Neutrophil (primary cell): Measurements from ENCODE around the gene NR4A3.

Experiments used
- H3K27ac ChIP-seq: fragments of 200-600 bp; sonication (generic); 2 replicates; pipeline ENCODE4 v1.5.1; 2016; ENCODE audit warnings: mild to moderate bottlenecking, moderate library complexity
- H3K27me3 ChIP-seq: fragments of 200-600 bp; sonication (generic); 2 replicates; pipeline ENCODE4 v1.6.0; 2016; ENCODE audit warnings: mild to moderate bottlenecking
- H3K36me3 ChIP-seq: fragments of 200-600 bp; sonication (generic); 2 replicates; pipeline ENCODE4 v1.5.1; 2017
- H3K4me1 ChIP-seq, 2 experiments: fragments of 200-600 bp in 1 of 2; sonication (generic) in 1 of 2; 1 replicate in 1 of 2; 2 replicates in 1 of 2; pipeline versions ENCODE4 v1.5.1 to v1.6.1; 2013 to 2016; ENCODE audit warnings: low read depth in 1 of 2, low read length in 1 of 2, mild to moderate bottlenecking in 1 of 2, moderate library complexity in 1 of 2; ENCODE audit not compliant: control insufficient read depth in 1 of 2, insufficient read depth in 1 of 2
- H3K4me3 ChIP-seq, 2 experiments: fragments of 200-600 bp in 1 of 2; sonication (generic) in 1 of 2; 1 replicate in 1 of 2; 2 replicates in 1 of 2; pipeline ENCODE4 v1.5.1; 2013 to 2016; ENCODE audit warnings: low read depth in 1 of 2, low read length in 1 of 2, mild to moderate bottlenecking in 1 of 2, moderate library complexity in 1 of 2
- H3K9me3 ChIP-seq: fragments of 200-600 bp; sonication (generic); 2 replicates; pipeline ENCODE4 v1.5.1; 2016
- CTCF ChIP-seq: fragments of 200-600 bp; sonication (generic); IDR thresholded peaks from 2 replicates; pipeline ENCODE4 v1.5.1; 2016; ENCODE audit warnings: antibody characterized with exemption

NR4A3 gene

GRCh38 chr9:99835581-99835980 lies 13.9 kb downstream of the NR4A3 start:
- H3K4me1 ChIP-seq: no peaks in the 10 kb centered on the region
- no peak overlapping the region for H3K4me3 ChIP-seq
- H3K36me3 ChIP-seq: no peaks in the 10 kb centered on the region
- H3K9me3 ChIP-seq: no peaks in the 10 kb centered on the region
- H3K27me3 ChIP-seq: peaks cover 49% of the 10 kb centered on the region
- H3K27ac ChIP-seq: no peak overlapping the region
- no peak for TF ChIP-seq CTCF

- H3K4me1 ChIP-seq: no peaks in the 10 kb centered on the region
- H3K9me3 ChIP-seq: no peaks in the 10 kb centered on the region
- H3K4me3 ChIP-seq: no peak overlapping the region
- H3K36me3 ChIP-seq: no peaks in the 10 kb centered on the region
- TF ChIP-seq CTCF: no peak
- peaks cover 14% of the 10 kb centered on the region for H3K27me3 ChIP-seq
- H3K27ac ChIP-seq: no peak overlapping the region
Measured at GRCh38 chr9:99840072-99840471, 18.4 kb downstream of the NR4A3 start.

GRCh38 chr9:99845063-99845462 lies 23.4 kb downstream of the NR4A3 start:
- Histone ChIP-seq H3K27me3 (peaks cover 3% of the 10 kb centered on the region), H3K4me3 (no peak overlapping the region), H3K9me3 (no peaks in the 10 kb centered on the region), H3K4me1 (no peaks in the 10 kb centered on the region), H3K36me3 (no peaks in the 10 kb centered on the region), H3K27ac (no peak overlapping the region)
- TF ChIP-seq CTCF: no peak

GRCh38 chr9:99848447-99848846 lies 26.8 kb downstream of the NR4A3 start:
- no peak for TF ChIP-seq CTCF
- H3K4me3 ChIP-seq: no peak overlapping the region
- no peaks in the 10 kb centered on the region for H3K9me3 ChIP-seq
- no peaks in the 10 kb centered on the region for H3K36me3 ChIP-seq
- no peaks in the 10 kb centered on the region for H3K27me3 ChIP-seq
- H3K4me1 ChIP-seq: no peaks in the 10 kb centered on the region
- no peak overlapping the region for H3K27ac ChIP-seq

- H3K27ac ChIP-seq: no peak overlapping the region
- H3K36me3 ChIP-seq: no peaks in the 10 kb centered on the region
- no peak overlapping the region for H3K4me3 ChIP-seq
- no peaks in the 10 kb centered on the region for H3K4me1 ChIP-seq
- no peaks in the 10 kb centered on the region for H3K27me3 ChIP-seq
- no peaks in the 10 kb centered on the region for H3K9me3 ChIP-seq
- TF ChIP-seq CTCF: no peak
Measured at GRCh38 chr9:99850736-99851499, 29.2 kb downstream of the NR4A3 start.
